ENCODE data around the gene MARS1. TPM values are rescaled to one million over a fixed set of nuclear protein-coding genes. Genes with fewer than 3 reads are reported as not detected.

MARS1 gene
- total RNA-seq, 1 experiment from 2014 or later, result 291 TPM

DNA sequence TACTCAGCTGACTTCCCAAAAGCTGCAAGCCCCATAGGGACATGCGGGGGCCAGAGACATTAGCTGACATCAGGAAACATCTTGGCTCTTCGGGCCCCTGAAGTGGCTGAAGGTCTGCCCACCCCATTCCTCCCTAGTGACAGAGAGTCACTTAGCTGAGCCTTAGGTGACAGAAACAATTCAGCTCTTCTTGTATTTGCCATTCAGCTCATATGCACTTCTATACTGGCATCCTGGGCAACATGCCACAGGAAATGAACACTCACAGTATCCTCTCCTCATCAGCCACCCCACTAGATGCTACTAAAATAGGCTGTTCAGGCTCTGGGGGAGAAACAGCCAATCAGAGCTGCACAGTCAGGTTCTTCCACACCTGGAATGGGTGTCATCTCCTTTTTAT is 55.7 kb downstream of the MARS1 start:
- CTCF ChIA-PET, result no interaction called here
- peaks cover 7% of the 10 kb centered on the region for H3K36me3 ChIP-seq (ENCODE audit: control insufficient read depth, insufficient read depth, low read length)
- H3K27me3 ChIP-seq (ENCODE audit: control insufficient read depth, insufficient read depth, low read length), result no peaks in the 10 kb centered on the region

DNA sequence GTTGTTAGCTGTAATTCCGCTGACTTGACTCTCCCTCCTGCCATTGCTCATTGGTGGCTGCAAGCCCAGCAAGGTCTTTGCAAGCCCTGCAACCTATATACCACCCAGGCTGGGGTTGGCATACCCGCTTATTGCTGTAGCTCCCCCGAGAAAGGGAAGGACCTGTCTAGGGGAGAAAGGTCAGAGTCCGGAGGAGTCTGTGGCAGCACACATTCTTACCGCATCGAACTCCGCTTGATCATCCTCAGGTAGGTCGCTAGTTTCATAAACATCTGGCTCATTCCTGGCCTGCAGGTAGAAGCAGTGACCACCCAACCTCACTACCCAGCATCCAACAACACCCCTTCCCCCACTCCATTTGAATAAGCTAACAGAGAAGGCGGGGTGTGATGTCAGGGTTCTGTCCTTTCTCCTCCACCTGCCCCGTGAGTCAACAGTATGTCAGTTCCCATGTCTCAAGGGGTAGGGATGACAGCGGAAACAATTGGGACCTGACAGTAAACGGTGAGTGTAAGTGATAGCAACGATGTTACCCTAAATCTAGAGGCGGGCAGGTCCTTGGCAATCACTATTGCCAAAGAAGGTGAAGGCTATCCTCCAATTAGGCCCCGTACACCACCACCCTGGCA is 58.1 kb downstream of the MARS1 start:
- TF ChIP-seq TCF7L2 (IDR thresholded peaks at IDR 0.05; ENCODE audit: low read depth, low read length) (no peak), SIN3A (IDR thresholded peaks at IDR 0.05; ENCODE audit: borderline replicate concordance, insufficient read depth, low read depth, low read length) (no peak), POLR2AphosphoS5 (IDR thresholded peaks at IDR 0.05; ENCODE audit: low read depth, low read length) (no peak; the same call in 1 of the 2 replicates)
- TF ChIP-seq, protein P1, sequence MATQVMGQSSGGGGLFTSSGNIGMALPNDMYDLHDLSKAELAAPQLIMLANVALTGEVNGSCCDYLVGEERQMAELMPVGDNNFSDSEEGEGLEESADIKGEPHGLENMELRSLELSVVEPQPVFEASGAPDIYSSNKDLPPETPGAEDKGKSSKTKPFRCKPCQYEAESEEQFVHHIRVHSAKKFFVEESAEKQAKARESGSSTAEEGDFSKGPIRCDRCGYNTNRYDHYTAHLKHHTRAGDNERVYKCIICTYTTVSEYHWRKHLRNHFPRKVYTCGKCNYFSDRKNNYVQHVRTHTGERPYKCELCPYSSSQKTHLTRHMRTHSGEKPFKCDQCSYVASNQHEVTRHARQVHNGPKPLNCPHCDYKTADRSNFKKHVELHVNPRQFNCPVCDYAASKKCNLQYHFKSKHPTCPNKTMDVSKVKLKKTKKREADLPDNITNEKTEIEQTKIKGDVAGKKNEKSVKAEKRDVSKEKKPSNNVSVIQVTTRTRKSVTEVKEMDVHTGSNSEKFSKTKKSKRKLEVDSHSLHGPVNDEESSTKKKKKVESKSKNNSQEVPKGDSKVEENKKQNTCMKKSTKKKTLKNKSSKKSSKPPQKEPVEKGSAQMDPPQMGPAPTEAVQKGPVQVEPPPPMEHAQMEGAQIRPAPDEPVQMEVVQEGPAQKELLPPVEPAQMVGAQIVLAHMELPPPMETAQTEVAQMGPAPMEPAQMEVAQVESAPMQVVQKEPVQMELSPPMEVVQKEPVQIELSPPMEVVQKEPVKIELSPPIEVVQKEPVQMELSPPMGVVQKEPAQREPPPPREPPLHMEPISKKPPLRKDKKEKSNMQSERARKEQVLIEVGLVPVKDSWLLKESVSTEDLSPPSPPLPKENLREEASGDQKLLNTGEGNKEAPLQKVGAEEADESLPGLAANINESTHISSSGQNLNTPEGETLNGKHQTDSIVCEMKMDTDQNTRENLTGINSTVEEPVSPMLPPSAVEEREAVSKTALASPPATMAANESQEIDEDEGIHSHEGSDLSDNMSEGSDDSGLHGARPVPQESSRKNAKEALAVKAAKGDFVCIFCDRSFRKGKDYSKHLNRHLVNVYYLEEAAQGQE (IDR thresholded peaks at IDR 0.05; ENCODE audit: insufficient read depth in 1 of 2, low read depth in 2 of 2, low read length in 1 of 2), result no peak
- TF ChIP-seq, protein P2, sequence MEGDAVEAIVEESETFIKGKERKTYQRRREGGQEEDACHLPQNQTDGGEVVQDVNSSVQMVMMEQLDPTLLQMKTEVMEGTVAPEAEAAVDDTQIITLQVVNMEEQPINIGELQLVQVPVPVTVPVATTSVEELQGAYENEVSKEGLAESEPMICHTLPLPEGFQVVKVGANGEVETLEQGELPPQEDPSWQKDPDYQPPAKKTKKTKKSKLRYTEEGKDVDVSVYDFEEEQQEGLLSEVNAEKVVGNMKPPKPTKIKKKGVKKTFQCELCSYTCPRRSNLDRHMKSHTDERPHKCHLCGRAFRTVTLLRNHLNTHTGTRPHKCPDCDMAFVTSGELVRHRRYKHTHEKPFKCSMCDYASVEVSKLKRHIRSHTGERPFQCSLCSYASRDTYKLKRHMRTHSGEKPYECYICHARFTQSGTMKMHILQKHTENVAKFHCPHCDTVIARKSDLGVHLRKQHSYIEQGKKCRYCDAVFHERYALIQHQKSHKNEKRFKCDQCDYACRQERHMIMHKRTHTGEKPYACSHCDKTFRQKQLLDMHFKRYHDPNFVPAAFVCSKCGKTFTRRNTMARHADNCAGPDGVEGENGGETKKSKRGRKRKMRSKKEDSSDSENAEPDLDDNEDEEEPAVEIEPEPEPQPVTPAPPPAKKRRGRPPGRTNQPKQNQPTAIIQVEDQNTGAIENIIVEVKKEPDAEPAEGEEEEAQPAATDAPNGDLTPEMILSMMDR (IDR thresholded peaks at IDR 0.05), result no peak
- POLR2A ChIA-PET, result no interaction called here
- Histone ChIP-seq H3K4me1 (ENCODE audit: control insufficient read depth, insufficient read depth, low read length) (peaks cover 20% of the 10 kb centered on the region), H3K36me3 (ENCODE audit: control insufficient read depth, insufficient read depth, low read length) (peaks cover 4% of the 10 kb centered on the region; the same call in 1 of the 2 replicates), H3K27me3 (ENCODE audit: control insufficient read depth, insufficient read depth, low read length) (no peaks in the 10 kb centered on the region), H3K27ac (ENCODE audit: low read length) (peak overlapping the region; percentile 92), H3K4me3 (ENCODE audit: low read depth in 2 of 2, low read length in 2 of 2) (peak overlapping the region; percentile 88 to 98), H3K9me3 (ENCODE audit: control insufficient read depth, insufficient read depth, low read depth, low read length) (no peaks in the 10 kb centered on the region)
- CTCF ChIA-PET, result no interaction called here
- DNase-seq (ENCODE audit: low read depth, low spot score) (no peak), ATAC-seq (no peak)
- intact Hi-C loops (cut with micrococcal nuclease; ENCODE audit: unreplicated experiment), result no loop called here
- in situ Hi-C loops (cut with HindIII; ENCODE audit: low pct_unique_long_range_greater_than_20kb, low sequenced_read_pairs), result no loop called here
- BruUV-seq (replicated peaks), result no TSS peak

More for the DNA sequence above, 55.7 kb downstream of the MARS1 start:
- Histone ChIP-seq H3K4me1 (ENCODE audit: control insufficient read depth, insufficient read depth, low read length) (peaks cover 20% of the 10 kb centered on the region), H3K9me3 (ENCODE audit: control insufficient read depth, insufficient read depth, low read depth, low read length) (no peaks in the 10 kb centered on the region), H3K27ac (ENCODE audit: low read length) (no peak overlapping the region), H3K4me3 (ENCODE audit: low read depth in 2 of 2, low read length in 2 of 2) (no peak overlapping the region)
- POLR2A ChIA-PET, result interaction anchor here (0.5 kb wide), 1 partner anchor 8 kb away, joined by 3 read pairs; no protein-coding TSS in a partner anchor
- no TSS peak for BruUV-seq (replicated peaks)
- in situ Hi-C loops (cut with HindIII; ENCODE audit: low pct_unique_long_range_greater_than_20kb, low sequenced_read_pairs) (no loop called here), intact Hi-C loops (cut with micrococcal nuclease; ENCODE audit: unreplicated experiment) (no loop called here)
- ATAC-seq, result no peak
- TF ChIP-seq, protein P2 (IDR thresholded peaks at IDR 0.05), result no peak
- TF ChIP-seq TCF7L2 (IDR thresholded peaks at IDR 0.05; ENCODE audit: low read depth, low read length), result no peak
- no peak for TF ChIP-seq POLR2AphosphoS5 (IDR thresholded peaks at IDR 0.05; ENCODE audit: low read depth, low read length)
- TF ChIP-seq SIN3A (IDR thresholded peaks at IDR 0.05; ENCODE audit: borderline replicate concordance, insufficient read depth, low read depth, low read length), result no peak
- TF ChIP-seq, protein P1 (IDR thresholded peaks at IDR 0.05; ENCODE audit: insufficient read depth in 1 of 2, low read depth in 2 of 2, low read length in 1 of 2), result no peak
- DNase-seq (ENCODE audit: low read depth, low spot score), result no peak
